Measurements from ENCODE around the gene ITGA3.

Gene ITGA3

GRCh38 chr17:50133028-50133768 is 77.3 kb downstream of the ITGA3 start:
- peak overlapping the region; percentile 76 for H3K27ac ChIP-seq
- ChIA-PET POLR2A (ENCODE audit: low non-redundant PET) (no interaction called here), CTCF (interaction anchor here (0.6 kb wide), 1 partner anchor 391 kb away, joined by 3 read pairs; no protein-coding TSS in a partner anchor)
- DNase-seq (ENCODE audit: low spot score), result no peak
- TF ChIP-seq CTCF (conservative IDR thresholded peaks at IDR 0.05; ENCODE audit: low read depth), result no peak

GRCh38 chr17:50133769-50134099 is 77.8 kb downstream of the ITGA3 start:
- peak overlapping the region; percentile 76 for H3K27ac ChIP-seq
- DNase-seq (ENCODE audit: low spot score), result no peak
- POLR2A ChIA-PET (ENCODE audit: low non-redundant PET), result no interaction called here
- CTCF ChIA-PET, result no interaction called here
- TF ChIP-seq CTCF (conservative IDR thresholded peaks at IDR 0.05; ENCODE audit: low read depth), result no peak

- DNase-seq (ENCODE audit: low spot score), result no peak
- peak overlapping the region; percentile 76 for H3K27ac ChIP-seq
- ChIA-PET POLR2A (ENCODE audit: low non-redundant PET) (no interaction called here), CTCF (interaction anchor here (1.0 to 1.1 kb wide), 2 partner anchors 14 to 40 kb away, joined by 3 to 5 read pairs; no protein-coding TSS in a partner anchor)
- no peak for TF ChIP-seq CTCF (conservative IDR thresholded peaks at IDR 0.05; ENCODE audit: low read depth)
Measured at GRCh38 chr17:50134206-50135110, 78.5 kb downstream of the ITGA3 start.

- H3K27ac ChIP-seq, result peak overlapping the region; percentile 76
- DNase-seq (ENCODE audit: low spot score), result no peak
- POLR2A ChIA-PET (ENCODE audit: low non-redundant PET), result no interaction called here
- no peak for TF ChIP-seq CTCF (conservative IDR thresholded peaks at IDR 0.05; ENCODE audit: low read depth)
- CTCF ChIA-PET, result interaction anchor here (0.6 to 1.5 kb wide), 5 partner anchors 12 to 41 kb away, joined by 3 to 5 read pairs (median 3); no protein-coding TSS in a partner anchor
Measured at GRCh38 chr17:50135316-50136095, 79.6 kb downstream of the ITGA3 start.

GRCh38 chr17:50136096-50136687 is 80.3 kb downstream of the ITGA3 start:
- CTCF ChIA-PET, result interaction anchor here (0.6 to 1.5 kb wide), 3 partner anchors 12 to 28 kb away, joined by 3 to 5 read pairs (median 3); no protein-coding TSS in a partner anchor
- H3K27ac ChIP-seq, result peak overlapping the region; percentile 76
- no peak for TF ChIP-seq CTCF (conservative IDR thresholded peaks at IDR 0.05; ENCODE audit: low read depth)
- POLR2A ChIA-PET (ENCODE audit: low non-redundant PET), result no interaction called here
- no peak for DNase-seq (ENCODE audit: low spot score)
